HUES6 (cell line): ENCODE data around the gene GABRG3.
"Not testable (repeated sequence)": the region's sequence is repeated elsewhere in the genome, so short reads cannot be mapped to it uniquely, and the experiment has no call there.

Source experiments
- H3K27ac ChIP-seq: 2 replicates; pipeline ENCODE4 v1.7.0; 2013; ENCODE audit warnings: low read depth, mild to moderate bottlenecking, low read length, inconsistent platforms
- H3K27me3 ChIP-seq: 2 replicates; pipeline ENCODE4 v1.6.1; 2013; ENCODE audit warnings: low read length; ENCODE audit not compliant: control insufficient read depth, insufficient read depth
- H3K36me3 ChIP-seq: 2 replicates; pipeline ENCODE4 v1.6.1; 2013; ENCODE audit warnings: low read length; ENCODE audit not compliant: control insufficient read depth, insufficient read depth
- H3K4me1 ChIP-seq: 2 replicates; pipeline ENCODE4 v1.6.1; 2013; ENCODE audit warnings: low read length; ENCODE audit not compliant: control insufficient read depth, insufficient read depth
- H3K4me3 ChIP-seq: 2 replicates; pipeline ENCODE4 v1.5.1; 2013; ENCODE audit warnings: low read depth, low read length
- H3K9ac ChIP-seq: one replicate; pipeline ENCODE4 v1.6.1; 2013; ENCODE audit warnings: mild to moderate bottlenecking, low read length
- H3K9me3 ChIP-seq: 2 replicates; pipeline ENCODE4 v1.6.1; 2013; ENCODE audit warnings: low read depth, low read length; ENCODE audit not compliant: control insufficient read depth, insufficient read depth

Gene GABRG3

GRCh38 chr15:27359586-27359985, 388.6 kb downstream of the GABRG3 start:
- no peaks in the 10 kb centered on the region for H3K9me3 ChIP-seq
- no peaks in the 10 kb centered on the region for H3K36me3 ChIP-seq
- no peak overlapping the region for H3K9ac ChIP-seq
- peaks cover 5% of the 10 kb centered on the region for H3K4me1 ChIP-seq
- no peaks in the 10 kb centered on the region for H3K27me3 ChIP-seq
- no peak overlapping the region for H3K4me3 ChIP-seq
- H3K27ac ChIP-seq, result no peak overlapping the region

GRCh38 chr15:27360316-27360715, 389.3 kb downstream of the GABRG3 start:
- Histone ChIP-seq H3K4me3 (no peak overlapping the region), H3K9ac (no peak overlapping the region), H3K27ac (no peak overlapping the region), H3K4me1 (peaks cover 5% of the 10 kb centered on the region), H3K9me3 (no peaks in the 10 kb centered on the region), H3K27me3 (no peaks in the 10 kb centered on the region), H3K36me3 (no peaks in the 10 kb centered on the region)

- H3K36me3 ChIP-seq, result no peaks in the 10 kb centered on the region
- H3K9ac ChIP-seq, result no peak overlapping the region
- H3K9me3 ChIP-seq, result no peaks in the 10 kb centered on the region
- no peak overlapping the region for H3K4me3 ChIP-seq
- no peak overlapping the region for H3K27ac ChIP-seq
- H3K4me1 ChIP-seq, result peaks cover 5% of the 10 kb centered on the region
- no peaks in the 10 kb centered on the region for H3K27me3 ChIP-seq
These were observed 390.5 kb downstream of the GABRG3 start for GRCh38 chr15:27361438-27361837.

- no peak overlapping the region for H3K27ac ChIP-seq
- no peaks in the 10 kb centered on the region for H3K27me3 ChIP-seq
- no peaks in the 10 kb centered on the region for H3K4me1 ChIP-seq
- H3K36me3 ChIP-seq, result no peaks in the 10 kb centered on the region
- no peak overlapping the region for H3K4me3 ChIP-seq
- H3K9ac ChIP-seq, result no peak overlapping the region
- H3K9me3 ChIP-seq, result no peaks in the 10 kb centered on the region
These were observed 394.5 kb downstream of the GABRG3 start for GRCh38 chr15:27365456-27365855.

- not testable (repeated sequence) for H3K9ac ChIP-seq, H3K27me3 ChIP-seq, H3K4me1 ChIP-seq, H3K36me3 ChIP-seq, H3K27ac ChIP-seq, H3K4me3 ChIP-seq
- peaks cover 15% of the 10 kb centered on the region for H3K9me3 ChIP-seq
These were observed 406.4 kb downstream of the GABRG3 start for GRCh38 chr15:27377391-27377790.

- Histone ChIP-seq H3K4me3 (no peak overlapping the region), H3K36me3 (no peaks in the 10 kb centered on the region), H3K9ac (no peak overlapping the region), H3K27ac (no peak overlapping the region), H3K9me3 (peaks cover 9% of the 10 kb centered on the region; the same call in 1 of the 2 replicates), H3K4me1 (no peaks in the 10 kb centered on the region), H3K27me3 (no peaks in the 10 kb centered on the region)
These were observed 411.5 kb downstream of the GABRG3 start for GRCh38 chr15:27382361-27383025.

- no peaks in the 10 kb centered on the region for H3K36me3 ChIP-seq
These were observed 412.7 kb downstream of the GABRG3 start for GRCh38 chr15:27383726-27384125.

GRCh38 chr15:27392163-27392562, 421.2 kb downstream of the GABRG3 start:
- Histone ChIP-seq H3K9me3 (no peaks in the 10 kb centered on the region), H3K36me3 (no peaks in the 10 kb centered on the region), H3K4me3 (no peak overlapping the region), H3K27me3 (no peaks in the 10 kb centered on the region), H3K4me1 (no peaks in the 10 kb centered on the region), H3K9ac (no peak overlapping the region), H3K27ac (no peak overlapping the region)

More at GRCh38 chr15:27383726-27384125, 412.7 kb downstream of the GABRG3 start:
- Histone ChIP-seq H3K4me3 (no peak overlapping the region), H3K4me1 (no peaks in the 10 kb centered on the region), H3K27ac (no peak overlapping the region), H3K27me3 (no peaks in the 10 kb centered on the region), H3K9me3 (peaks cover 9% of the 10 kb centered on the region; the same call in 1 of the 2 replicates), H3K9ac (no peak overlapping the region)

- H3K27me3 ChIP-seq, result no peaks in the 10 kb centered on the region
These were observed 425.5 kb downstream of the GABRG3 start for GRCh38 chr15:27396521-27396920.

GRCh38 chr15:27396996-27397395, 426.0 kb downstream of the GABRG3 start:
- Histone ChIP-seq H3K27me3 (no peaks in the 10 kb centered on the region), H3K9me3 (no peaks in the 10 kb centered on the region), H3K4me1 (peaks cover 14% of the 10 kb centered on the region; the same call in 1 of the 2 replicates), H3K4me3 (no peak overlapping the region), H3K36me3 (no peaks in the 10 kb centered on the region), H3K27ac (no peak overlapping the region), H3K9ac (no peak overlapping the region)

More at GRCh38 chr15:27396521-27396920, 425.5 kb downstream of the GABRG3 start:
- Histone ChIP-seq H3K27ac (no peak overlapping the region), H3K9me3 (no peaks in the 10 kb centered on the region), H3K4me3 (no peak overlapping the region), H3K36me3 (no peaks in the 10 kb centered on the region), H3K9ac (no peak overlapping the region), H3K4me1 (peaks cover 14% of the 10 kb centered on the region; the same call in 1 of the 2 replicates)

- Histone ChIP-seq H3K4me1 (peaks cover 14% of the 10 kb centered on the region; the same call in 1 of the 2 replicates), H3K27ac (no peak overlapping the region)
These were observed 427.7 kb downstream of the GABRG3 start for GRCh38 chr15:27398631-27399161.

More at GRCh38 chr15:27398631-27399161, 427.7 kb downstream of the GABRG3 start:
- Histone ChIP-seq H3K27me3 (no peaks in the 10 kb centered on the region), H3K9me3 (no peaks in the 10 kb centered on the region), H3K4me3 (no peak overlapping the region), H3K9ac (no peak overlapping the region), H3K36me3 (no peaks in the 10 kb centered on the region)
